GM04503 (cell line): ENCODE data around the gene OPALIN.

Experiments
- DNase-seq: peaks from one replicate; pipeline ENCODE4 v3.0.0-alpha.2; 2012; ENCODE audit warnings: low read depth

OPALIN gene, protein sequence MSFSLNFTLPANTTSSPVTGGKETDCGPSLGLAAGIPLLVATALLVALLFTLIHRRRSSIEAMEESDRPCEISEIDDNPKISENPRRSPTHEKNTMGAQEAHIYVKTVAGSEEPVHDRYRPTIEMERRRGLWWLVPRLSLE

DNA sequence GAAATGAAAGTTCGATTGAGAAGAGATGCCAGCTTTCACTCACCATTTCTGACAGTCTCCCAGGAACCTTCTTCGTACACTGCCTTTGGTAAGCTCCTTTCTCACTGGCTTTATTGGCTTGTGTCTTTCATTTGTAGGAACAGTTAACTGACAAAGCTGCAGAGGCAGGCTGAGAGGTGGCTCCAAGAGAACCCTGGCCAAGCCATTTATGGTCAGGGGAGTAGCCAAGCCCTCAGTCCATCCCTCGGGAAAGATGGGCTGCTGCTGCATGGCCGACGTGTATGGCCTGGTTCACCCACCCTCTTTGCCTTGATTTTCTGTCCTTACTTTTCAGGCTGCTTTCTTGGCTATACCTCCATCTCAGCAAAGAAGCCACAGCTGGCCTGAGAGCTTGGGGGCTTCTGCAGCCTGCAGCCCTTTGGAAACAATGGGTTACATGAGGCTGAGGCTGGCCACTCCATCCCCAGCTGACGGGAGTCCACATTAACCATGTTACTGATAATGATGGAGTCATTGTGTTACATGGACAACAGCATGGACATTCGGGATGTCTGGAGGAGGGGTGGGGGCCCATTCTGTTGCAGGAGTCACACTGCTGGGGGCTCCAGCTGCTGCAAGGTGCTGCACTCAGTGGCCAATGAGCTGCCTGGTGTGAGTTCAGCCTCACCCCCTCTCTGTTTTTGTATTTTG is at the start of gene OPALIN:
Gene OPALIN (minus strand): TSS at position 152 of the 690 bp plus-strand sequence. CDS start 106 bp downstream, at position 46.
- no peak for DNase-seq

DNA sequence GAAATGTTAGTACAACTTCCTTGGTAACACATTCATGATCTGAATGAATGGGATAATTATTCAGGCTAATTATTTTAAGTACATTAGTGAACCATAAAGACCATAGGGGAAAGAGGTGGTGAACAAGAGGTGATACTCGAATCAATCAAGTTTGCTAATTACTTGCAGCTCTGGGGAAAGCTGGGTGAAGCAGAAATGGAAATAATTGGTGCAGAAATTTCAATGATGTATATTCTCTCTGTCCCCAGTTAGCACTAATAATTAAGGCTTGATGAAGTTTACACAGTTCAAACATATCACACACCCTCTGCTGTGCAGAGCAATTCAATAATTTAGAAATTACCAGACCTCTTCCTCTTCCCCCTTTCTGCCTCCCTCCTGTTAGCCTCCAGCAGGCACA is 49.4 kb upstream of the OPALIN start:
- DNase-seq, result no peak

DNA sequence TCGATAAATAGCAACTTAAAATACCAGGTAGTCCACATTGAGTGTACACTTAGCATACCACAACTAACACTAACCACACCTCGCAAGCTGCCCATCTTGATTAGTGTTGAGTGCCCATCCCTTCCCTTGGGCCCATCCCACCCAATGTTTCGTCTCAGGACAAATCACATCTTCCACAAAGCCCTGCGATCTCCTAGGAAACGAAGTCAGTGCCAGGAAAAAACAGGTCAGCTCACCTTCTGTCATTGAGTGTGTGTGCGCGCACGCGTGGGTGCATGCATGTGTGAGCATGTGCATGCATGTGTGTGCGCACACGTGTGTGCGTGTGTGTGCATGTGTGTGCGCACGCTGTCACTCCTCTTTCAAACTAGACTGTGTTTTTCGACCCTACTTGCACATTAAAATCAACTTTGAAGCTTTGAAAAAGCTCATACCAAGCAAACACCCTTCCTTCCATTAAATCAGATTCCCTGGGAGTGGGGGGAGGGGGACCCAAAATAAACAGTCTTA is 48.8 kb upstream of the OPALIN start:
- no peak for DNase-seq

DNA sequence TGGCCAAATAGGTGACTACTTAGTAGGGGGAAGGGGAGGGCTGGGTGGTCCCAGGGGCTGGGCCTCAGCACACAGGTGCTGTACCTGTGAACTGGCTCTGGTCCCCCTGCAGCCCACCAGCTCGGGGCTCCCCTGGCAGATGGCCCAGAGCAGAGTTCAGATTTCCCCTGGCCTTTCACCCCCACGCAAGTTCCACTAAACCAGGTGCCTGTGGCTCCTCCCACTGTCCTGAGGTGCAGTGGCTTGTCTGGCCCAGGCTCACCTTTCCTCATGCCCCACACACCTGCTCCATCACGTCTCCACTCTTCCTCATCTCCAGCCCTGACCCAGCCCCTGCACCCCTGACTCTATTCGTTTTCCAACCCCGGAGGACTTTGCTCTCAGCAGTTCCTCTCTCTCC is 47.3 kb upstream of the OPALIN start:
- no peak for DNase-seq

DNA sequence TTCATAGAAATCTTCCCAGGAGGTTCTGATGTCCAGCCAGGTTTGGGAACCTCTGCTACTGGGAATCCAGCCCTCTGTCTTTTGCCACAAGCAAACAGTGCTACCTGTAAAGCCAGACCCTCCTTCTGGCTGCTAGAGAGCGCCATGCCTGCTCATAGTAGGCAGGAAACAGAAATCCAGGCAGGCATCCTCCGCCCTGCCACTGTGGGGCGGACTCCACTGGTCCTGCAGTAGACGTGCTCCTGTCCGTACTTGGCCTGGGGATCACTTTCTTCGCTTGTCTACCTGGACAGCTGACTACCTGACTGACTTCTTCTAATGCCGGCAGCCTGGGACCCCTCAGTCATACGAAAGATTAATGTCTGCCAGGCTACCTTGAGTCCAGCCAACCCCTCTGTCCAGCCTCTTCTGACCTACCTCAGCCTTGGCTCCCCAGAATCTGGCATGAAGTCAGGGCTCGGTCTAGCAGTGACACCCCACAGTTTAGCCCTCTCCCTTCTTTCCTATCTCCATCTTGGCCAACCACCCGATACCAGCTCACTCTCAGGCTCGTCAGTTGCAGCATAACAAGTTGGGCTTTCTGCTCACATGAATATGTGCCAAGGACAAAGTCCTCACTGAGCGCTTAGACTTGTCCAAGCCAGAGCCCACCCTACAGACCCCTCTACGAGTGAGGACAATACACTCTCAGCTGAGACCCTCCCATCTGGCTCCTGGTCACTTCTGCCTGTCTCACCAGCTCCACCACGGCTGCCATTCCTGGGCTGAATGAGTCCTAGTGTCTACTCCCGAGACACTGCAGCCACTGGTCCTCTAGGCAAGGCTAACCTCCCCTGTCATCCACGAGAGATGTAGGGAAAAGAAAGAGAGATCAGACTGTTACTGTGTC is 43.9 kb upstream of the OPALIN start:
- DNase-seq, result no peak

DNA sequence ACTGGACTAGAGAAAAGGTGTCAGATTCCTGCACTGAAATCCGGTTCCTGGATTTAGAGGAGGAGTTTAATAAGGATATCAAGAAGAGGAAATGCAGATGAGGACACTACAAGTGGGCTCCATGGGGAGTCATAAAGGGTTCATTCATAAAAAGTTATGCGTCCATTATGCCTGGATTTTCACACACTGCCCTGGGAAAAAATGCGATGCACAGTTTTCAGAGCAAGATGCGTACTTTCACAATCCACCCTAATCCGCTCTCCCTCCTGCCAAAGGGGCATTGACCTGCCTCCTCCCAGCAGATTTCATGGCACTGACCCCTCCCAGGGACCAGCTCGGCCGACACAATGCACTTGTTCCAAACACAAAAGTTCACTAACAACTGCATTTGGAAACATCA is 42.2 kb upstream of the OPALIN start:
- DNase-seq, result no peak

DNA sequence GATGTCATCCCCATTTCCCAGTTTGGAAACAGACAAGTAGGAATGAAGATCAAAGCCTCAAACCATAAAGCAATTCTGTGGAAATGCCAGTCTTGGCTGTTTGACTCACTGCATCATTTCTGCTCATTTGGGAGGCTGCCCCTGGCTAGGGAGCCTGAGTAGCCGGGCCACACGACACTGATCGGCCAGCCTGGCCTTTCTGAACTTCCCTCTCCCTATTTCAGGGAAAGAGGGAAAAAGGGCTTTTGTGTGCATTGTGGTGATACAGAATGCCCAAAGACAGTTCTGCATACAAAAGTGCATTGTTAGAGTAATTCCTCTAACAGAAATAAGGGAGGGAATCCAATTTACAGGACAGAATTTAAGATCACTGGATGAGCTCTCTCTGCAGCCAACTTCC is 41.7 kb upstream of the OPALIN start:
- DNase-seq, result no peak

DNA sequence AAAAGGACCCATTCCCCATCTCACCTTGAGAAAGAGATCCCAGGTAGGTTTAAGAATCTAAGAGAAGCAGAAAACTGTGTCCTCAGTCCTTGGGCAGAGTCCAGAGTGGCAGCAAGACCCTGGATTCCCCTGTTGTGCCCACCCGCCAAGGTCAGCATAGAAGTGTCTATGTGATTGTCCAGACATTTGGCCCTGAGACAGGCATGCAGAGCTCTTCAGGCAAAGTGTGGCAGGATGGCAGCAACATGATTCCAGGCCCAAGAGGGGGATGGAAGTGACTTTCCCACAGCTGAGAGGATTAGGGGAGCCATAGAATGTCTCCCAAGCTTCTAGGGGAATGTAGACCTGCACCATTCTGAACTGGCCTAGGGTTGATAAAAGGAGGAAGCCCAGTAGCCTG is 39.1 kb upstream of the OPALIN start:
- no peak for DNase-seq

DNA sequence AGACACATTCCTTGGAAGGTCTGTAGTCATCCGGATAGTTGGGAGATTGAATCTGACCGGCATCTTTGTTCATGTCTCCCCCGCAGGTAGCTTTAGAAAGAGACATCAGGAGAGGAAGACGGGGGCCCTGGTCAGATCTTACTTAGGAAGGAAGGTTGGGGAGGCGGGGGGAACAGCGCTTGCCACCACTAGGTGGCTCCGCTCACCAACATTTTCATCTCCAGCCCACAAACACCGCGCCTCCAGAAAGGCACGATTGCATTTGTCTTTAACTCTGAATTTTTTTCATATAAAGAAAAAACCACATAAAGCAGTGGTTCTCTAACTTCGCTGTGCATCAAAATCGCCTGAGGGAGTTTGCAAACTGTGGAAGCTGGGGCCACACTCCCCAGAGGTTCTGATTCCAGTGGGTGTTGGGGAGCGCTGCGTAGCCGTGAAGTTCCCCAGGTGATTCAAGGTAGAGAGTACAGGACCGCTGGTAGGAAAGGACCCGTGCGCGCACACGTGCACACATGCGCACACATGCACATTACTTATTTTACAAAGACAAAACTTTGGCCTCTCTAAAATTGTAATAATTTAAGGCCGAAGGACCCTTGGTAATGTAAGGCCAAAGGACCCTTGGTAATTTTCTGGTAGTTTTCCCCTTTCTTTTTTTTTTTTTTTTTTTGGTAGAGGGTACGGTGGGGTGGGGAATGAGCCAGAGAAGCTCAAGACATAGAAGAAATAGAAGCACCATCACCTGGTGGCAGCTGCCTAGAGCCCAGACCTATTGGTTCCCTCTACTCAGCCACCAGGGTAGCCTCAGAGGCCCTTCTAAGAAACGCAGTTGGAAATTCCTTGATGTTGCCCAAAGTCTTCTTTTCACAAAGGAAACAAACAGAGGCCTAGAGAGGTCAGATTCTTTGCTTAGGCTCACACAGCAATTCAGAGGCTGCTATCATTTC is 37.4 kb upstream of the OPALIN start:
- no peak for DNase-seq

DNA sequence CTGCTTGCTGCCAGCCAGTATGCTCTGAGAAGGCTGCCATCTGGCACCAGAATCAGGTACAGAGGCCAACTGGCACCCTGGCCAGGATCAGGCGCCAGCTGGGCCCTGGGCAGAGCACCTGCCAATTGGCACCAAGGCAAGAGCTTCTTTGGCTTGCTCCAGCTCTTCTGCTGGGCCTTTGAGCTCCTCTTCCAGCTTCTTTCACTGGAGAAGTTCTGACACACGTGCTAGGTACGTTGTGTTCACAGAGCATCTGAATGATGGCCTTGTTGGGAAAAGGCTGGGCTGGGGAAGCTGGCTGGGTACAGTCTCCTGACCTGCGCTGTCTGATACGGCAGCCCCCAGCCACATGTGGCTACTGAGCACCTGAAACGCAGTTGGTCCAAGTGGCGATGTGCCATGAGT is 31.7 kb upstream of the OPALIN start:
- DNase-seq, result no peak

DNA sequence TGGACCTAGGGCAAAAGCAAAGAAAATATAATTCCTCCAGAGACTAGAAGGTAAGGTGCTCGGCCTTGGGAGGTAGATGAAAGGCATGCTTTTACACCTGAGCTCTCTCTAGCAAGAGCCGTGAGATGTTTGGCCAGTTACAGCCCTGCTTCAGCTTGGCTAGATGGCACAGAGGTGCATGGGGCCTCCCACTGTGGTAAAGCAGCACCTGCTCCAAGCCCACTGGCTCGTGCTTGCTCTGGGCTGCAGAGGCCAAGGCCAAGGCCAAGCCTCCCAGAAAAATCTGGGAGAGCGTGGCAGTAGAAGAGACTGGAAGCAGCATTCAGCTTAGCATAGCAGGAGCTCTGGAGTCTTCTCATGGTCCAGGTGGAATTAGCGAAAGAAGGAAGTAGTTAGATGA is 31.0 kb upstream of the OPALIN start:
- no peak for DNase-seq

DNA sequence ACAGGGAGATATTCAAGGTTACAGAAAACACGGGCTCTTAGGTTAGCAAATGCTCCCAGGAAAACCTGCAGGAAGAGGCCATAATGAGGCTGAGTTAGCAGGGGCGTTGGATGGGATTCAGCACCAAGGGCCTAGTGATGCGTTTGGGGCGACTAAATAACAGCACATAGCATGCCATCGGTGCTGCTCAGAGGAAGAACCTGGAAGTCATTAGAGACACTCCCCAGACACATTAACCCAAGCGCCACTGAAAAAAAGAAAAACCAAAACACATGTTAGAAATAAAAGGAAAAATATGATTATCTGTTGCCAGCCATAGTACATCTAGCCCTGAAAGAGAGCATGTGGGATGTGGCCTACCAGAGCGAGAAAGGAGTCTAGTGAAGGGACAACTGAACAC is 28.8 kb upstream of the OPALIN start:
- peak; percentile 57 for DNase-seq

DNA sequence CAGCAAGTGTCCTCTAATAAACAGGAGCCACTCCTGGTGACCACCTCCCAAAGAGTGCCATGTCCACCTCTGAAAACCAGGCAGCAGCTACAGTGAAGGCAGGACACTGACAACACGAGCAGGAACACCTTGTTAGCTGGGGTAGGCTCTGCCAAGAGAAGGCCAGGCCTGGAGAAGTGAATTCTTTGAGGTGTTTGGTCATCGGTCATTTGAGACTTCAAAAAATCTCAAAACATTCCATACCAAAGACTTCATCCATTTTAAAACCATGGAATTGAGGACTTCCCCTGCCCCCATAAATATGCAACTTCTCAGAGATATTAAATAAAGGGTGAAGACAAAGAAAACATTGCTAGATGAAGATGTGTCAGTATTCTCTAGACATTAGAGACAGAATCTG is 28.4 kb upstream of the OPALIN start:
- peak; percentile 41 for DNase-seq

DNA sequence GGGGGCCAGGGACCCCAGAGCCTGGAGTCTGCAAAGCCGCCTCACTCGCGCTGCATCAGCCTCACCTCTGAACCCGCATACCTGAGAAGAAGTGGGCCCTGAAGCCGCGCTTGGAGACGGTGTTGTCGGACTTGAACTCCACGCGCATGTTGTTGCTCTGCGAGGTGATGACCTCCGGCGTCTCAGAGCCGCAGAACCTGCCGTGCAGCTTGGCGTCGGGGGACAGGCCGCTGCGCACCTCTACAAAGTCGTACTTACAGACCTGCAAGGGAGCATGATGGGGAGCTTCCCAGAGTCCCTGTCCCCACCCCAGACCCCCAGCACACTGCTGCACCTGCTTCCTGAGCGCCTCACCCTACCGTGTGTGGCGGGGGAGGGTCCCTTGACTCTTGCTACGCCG is 25.7 kb upstream of the OPALIN start:
- no peak for DNase-seq

DNA sequence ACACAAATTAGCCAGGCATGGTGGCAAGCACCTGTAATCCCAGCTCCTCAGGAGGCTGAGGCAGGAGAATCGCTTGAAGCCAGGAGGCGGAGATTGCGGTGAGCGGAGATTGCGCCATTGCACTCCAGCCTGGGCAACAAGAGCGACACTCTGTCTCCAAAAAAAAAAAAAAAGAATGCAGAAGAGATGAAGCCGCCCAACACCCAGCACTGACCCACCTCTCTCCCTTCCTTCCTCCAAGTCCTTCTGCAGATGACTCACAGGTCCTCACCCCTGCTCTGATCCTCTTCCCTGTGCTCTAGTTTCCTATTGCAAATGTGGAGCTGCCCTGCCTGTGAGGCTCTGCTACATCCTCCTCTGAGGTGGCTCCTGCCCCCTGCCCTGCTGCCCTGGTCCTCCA is 22.0 kb upstream of the OPALIN start:
- no peak for DNase-seq

DNA sequence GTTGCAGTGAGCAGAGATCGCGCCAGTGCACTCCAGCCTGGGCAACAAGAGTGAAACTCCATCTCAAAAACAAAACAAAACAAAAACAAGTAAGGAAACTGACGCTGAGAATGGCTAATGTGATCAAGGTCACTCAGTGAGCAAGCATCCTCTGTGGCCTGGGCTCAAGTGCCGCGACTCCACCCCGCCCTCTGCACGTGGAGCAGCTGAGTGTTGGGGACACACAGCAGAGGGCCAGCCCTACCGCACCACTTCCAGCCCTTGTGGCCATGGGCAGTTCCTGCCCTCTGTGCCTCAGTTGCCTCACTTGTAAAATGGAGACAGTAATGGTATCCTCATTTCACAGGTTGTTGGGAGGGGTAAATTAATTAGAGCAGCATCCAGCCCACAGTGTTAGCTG is 21.0 kb upstream of the OPALIN start:
- DNase-seq, result no peak

DNA sequence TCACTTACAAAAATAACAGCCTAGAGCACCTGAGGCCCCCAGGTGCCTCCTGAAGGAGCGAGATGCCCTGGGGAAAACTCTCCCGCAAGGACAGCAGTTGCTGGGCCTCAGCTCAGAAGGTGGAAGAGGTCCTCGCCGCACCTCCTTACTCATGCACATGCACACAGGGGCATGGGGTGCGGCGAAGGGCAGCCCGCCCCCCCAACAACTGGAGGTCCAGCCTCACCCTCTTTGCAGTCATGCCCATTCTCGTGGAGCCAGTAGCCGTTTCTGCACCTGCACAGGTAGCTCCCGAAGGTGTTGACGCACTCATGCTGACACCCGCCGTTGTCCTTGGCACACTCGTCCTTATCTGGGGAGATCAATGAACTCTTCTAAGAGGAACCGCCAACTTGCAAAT is 19.9 kb upstream of the OPALIN start:
- no peak for DNase-seq

DNA sequence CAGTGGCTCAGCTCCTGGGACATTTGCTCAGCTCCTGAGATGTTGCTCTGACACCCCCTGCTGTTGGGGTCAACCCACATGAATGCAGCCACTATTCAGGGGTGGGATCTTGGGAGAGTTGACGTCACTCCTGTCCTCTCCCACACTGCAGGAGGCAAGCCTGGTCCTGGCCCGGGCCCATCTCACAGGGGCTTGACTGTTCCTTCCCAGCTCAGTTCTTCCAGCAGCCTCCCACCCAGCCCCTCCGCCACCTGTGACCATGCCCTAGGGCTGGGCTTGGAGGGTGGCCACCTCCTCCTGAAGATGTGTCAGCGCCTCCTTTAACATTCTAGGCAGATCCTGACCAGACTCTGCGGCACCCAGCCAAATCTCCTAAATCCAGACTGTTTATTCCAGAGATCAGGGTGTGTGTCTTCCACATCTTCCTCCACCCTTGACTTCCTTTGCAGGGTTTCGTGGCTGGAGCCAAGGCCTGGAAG is 19.1 kb upstream of the OPALIN start:
- no peak for DNase-seq

DNA sequence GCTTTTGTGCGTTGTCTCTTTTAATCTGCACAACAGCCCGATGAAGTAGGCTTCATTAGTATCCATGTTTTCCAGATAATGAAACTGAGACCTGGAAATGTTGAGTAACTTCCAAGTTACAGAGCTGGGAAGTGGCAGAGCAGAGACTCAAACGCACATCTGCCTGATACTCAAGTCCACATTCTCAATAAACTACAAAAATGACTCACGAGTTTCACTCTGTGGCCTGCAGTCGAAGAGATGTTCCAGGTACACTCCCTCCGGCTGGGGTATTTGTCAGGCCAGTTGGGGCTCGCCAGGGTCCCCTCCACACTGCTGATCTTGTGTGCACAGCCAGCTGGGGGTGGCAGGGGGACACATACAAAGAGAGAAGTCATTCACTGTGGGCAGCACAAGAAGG is 17.7 kb upstream of the OPALIN start:
- no peak for DNase-seq

DNA sequence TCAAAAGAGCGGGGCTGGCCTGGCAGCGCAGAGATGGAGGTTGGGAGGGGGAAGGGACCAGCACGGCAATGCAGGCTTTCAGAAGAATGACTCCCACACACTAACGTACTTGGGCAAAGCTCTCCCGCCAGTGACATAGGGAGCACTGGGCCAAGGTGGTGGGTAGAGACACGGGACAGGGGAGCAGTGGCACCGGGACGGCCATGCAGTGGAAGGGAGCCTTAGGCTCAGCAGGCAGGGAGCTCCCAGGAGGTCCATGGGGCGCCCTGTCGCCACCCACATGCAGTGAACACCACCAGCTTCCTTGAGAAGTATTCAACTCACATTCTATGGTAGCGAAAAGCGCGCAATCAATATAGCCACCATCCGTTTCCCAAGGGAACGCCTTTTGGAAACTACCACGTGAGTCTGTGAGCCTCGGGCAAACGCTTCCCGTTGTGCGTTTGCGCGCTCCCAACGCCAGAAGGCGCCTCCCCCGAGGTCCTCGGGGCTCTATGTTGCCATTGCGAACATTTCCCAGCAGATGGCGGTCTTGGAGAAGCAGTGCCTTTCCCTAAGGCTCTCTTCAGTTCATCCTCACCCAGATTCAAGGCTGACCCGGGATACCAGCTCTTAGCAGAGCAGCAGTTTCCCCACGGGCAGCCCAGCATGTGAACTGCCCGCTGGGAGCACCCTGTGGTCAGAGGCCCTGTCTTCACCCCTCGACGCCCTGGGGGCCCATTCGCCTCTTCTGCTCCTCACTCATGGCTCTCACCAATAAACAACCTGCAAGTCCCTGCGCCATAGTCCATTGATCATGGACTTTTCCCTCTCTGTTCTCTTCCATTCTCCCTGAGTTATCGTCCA is 16.4 kb upstream of the OPALIN start:
- peak; percentile 57 for DNase-seq

DNA sequence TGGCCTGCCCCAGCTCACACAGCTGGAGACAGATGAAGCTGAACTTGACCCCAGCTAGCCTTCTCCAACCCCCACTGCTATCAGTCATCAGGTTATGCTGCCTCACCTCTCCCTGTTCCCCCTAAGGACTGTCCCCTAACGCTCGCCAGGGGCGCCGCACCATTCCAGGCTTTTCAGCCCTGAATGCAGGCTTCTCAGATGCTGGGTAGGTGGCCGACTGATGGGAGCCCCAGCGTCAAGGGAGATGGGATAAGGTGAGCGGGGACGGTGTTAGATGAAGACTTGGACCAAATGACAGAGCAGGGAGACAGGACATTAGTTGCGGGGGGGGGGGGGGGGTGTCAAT is 15.8 kb upstream of the OPALIN start:
- no peak for DNase-seq
